GM18511 (cell line): ENCODE measurements around the gene HCK.
A peak's percentile ranks its signal among the peaks of the same experiment; 100 is the strongest.

Experiments
- ATAC-seq: cut with Tn5 transposase; IDR thresholded peaks from one replicate; pipeline ENCODE4 v1.9.1; 2021; ENCODE audit warnings: mild to moderate bottlenecking, moderate library complexity; ENCODE audit not compliant: unreplicated experiment

Gene HCK

GRCh38 chr20:32052090-32052777 lies at the start of gene HCK:
HCK (plus strand) TSS chr20:32052242.
- ATAC-seq: peak; percentile 70

GRCh38 chr20:32003325-32003724 lies 48.7 kb upstream of the HCK start:
- ATAC-seq: no peak

- ATAC-seq: no peak
Observed at GRCh38 chr20:32004963-32005362, 47.1 kb upstream of the HCK start.

- ATAC-seq: no peak
Observed at GRCh38 chr20:32006053-32006452, 46.0 kb upstream of the HCK start.

- ATAC-seq: no peak
Observed at GRCh38 chr20:32006841-32007786, 44.9 kb upstream of the HCK start.

- ATAC-seq: no peak
Observed at GRCh38 chr20:32007787-32008616, 44.0 kb upstream of the HCK start.

GRCh38 chr20:32009564-32009963 lies 42.5 kb upstream of the HCK start:
- no peak for ATAC-seq

GRCh38 chr20:32010101-32010500 lies 41.9 kb upstream of the HCK start, which contains the start of gene CCM2L:
CCM2L (plus strand) TSS chr20:32010438; CDS start chr20:32010455, 17 bp downstream.
- no peak for ATAC-seq

- no peak for ATAC-seq
Observed at GRCh38 chr20:32010666-32011065, 41.4 kb upstream of the HCK start.

GRCh38 chr20:32012159-32012688 lies 39.8 kb upstream of the HCK start:
- ATAC-seq: no peak

GRCh38 chr20:32013326-32013725 lies 38.7 kb upstream of the HCK start:
- no peak for ATAC-seq

- no peak for ATAC-seq
Observed at GRCh38 chr20:32017711-32018251, 34.3 kb upstream of the HCK start.

GRCh38 chr20:32018269-32019155 lies 33.5 kb upstream of the HCK start:
- no peak for ATAC-seq

GRCh38 chr20:32019156-32019510 lies 32.9 kb upstream of the HCK start:
- ATAC-seq: no peak

GRCh38 chr20:32019563-32020463 lies 32.2 kb upstream of the HCK start:
- ATAC-seq: no peak

GRCh38 chr20:32021091-32021490 lies 31.0 kb upstream of the HCK start:
- no peak for ATAC-seq

GRCh38 chr20:32024683-32025295 lies 27.3 kb upstream of the HCK start:
- ATAC-seq: no peak

- no peak for ATAC-seq
Observed at GRCh38 chr20:32027643-32028042, 24.4 kb upstream of the HCK start.
